ELR (cell line): ENCODE measurements around the gene MRPS12.
"Not testable (repeated sequence)": the region's sequence is repeated elsewhere in the genome, so short reads cannot be mapped to it uniquely, and the experiment has no call there.

Experiments used
- DNase-seq: peaks from one replicate; pipeline ENCODE4 v3.0.0-alpha.2; 2015; ENCODE audit warnings: low read depth

Gene MRPS12

DNA sequence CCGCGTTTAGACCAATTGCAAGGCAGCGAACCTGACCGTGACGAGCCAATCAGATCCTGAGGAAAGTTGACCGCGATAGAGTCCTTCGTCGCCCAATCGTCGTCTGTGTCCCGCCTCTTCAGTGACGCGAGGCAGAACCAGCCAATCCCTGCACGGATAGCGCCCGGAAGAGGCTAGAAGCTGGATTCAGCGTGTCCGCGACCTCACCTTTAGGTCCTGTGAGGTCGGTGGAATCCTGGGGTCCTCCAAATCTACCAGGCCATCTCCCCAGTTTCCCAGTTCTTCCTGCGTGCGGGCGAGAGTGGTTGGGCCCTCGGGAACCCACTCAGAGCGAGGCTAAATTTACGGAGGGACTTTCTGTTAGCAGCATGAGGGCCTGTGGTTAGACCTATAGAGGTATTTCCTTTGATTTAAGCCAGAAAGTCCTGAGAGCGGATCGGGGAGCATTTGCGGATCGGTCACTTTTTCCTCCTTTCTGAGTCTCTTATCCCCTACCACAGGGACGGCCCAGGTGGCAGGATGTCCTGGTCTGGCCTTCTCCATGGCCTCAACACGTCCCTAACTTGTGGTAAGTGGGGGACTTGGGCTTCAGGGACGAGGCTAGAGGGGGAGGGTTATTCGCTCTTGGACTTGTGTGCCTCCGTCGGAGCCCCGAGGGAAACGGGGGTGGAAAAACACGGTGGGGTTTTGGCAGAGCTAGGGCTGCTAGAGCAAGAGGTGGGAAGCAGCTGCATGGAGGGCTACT lies at the start of gene MRPS12:
Gene MRPS12 (plus strand): TSS at position 169 of the 745 bp plus-strand sequence. CDS start 351 bp downstream, at position 520.
- peak; percentile 99 for DNase-seq

GRCh38 chr19:38883286-38883685 lies 47.5 kb upstream of the MRPS12 start:
- DNase-seq: no peak

- not testable (repeated sequence) for DNase-seq
Measured at GRCh38 chr19:38884691-38885090, 46.1 kb upstream of the MRPS12 start.

GRCh38 chr19:38888876-38889275 lies 41.9 kb upstream of the MRPS12 start:
- DNase-seq: no peak

DNA sequence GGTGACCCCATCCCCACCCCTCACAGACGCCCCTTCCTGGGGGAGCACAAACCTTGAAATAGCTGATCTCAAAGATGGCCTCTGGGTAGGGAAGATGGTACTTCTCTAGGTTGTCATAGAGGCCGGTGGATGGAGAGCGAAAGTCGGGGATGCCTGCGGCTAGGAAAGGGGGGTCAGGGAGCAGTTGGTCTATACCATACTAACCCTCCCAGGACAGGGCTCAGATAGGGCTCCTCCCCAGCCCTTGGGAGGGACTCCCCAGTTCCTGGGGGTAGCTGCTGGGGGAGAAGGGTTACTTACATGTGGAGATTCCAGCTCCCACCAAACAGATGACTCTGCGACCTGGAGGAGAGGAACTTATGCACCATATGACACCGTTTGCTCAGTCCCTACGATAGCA lies 40.9 kb upstream of the MRPS12 start:
- DNase-seq: no peak

DNA sequence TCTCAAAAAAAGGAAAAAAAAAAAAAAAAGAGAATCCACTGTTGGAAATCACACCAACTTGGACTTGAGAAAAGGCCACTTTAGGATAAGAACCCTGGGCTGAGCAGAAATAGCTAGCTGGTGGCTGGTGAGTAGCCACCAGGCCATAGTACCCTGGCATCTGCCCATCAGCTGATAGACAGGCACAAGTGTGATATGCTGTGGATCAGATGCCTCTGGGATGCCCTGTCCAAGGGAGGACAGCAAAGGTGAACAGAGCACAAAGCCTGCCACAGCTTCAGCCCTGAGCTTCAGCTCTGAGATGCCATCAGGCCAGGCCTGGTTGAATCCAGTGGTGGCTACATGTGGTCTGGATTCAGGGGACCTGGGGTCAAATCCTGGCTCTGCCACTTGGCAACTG lies 40.1 kb upstream of the MRPS12 start:
- DNase-seq: no peak

DNA sequence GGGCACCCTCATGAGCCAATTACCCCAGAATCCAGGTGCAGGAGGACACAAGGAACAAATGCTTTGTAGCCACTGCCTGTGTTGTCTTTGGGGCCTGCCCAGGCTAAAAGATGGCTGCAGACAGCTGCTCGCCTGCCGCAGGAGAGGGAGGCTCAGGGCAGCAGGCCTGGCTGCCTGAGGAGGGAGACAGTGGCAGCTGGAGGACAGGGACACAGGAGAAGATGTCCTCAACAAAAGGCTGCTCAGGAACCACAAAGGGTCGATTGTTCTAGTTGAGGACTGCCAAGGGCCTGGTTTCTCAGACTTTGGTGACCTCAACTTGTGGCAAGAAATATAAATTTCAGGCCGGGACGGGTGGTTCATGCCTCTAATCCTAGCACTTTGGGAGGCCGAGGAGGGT lies 39.0 kb upstream of the MRPS12 start:
- no peak for DNase-seq

GRCh38 chr19:38892841-38893240 lies 37.9 kb upstream of the MRPS12 start:
- no peak for DNase-seq

DNA sequence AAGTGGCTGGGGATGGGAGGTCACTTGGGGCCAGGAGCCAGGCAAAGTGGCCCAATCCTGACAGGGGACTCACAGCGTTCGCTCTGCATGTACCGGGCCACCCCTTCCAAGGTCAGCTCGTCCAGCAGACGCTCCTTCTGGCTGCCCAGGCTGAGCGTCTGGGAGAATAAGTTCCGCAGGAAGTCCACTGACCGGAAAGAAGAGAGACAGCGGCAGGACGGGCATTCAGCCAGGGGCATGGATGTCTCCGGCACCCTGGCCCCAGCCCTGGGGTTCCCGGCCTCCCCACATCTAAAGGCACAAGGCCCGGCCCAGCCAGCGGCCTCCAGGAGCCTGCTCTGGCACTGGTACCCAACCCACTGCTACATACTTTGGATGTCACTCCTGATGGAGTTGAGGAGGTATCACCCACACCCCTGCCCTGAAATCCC lies 37.4 kb upstream of the MRPS12 start:
- no peak for DNase-seq

DNA sequence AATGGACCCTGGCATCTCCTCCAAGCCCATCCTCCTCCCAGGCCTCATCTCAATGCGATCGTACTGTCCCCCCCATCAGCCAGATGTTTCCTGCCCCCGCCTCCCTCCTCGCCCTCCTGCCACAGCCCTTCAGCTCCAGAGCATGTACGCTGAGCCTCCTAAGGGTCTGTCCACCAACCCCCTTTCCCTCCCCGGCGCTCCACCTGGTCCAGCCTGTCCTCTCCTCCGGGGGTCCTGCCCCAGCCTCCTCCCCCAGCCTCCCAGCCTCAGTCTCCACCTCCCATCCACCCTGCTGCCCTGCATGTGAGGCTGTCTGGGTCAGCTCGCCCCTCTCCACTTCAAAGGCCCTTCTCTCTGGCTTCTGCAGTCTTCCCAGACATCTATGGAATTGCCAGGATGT lies 35.8 kb upstream of the MRPS12 start:
- no peak for DNase-seq

DNA sequence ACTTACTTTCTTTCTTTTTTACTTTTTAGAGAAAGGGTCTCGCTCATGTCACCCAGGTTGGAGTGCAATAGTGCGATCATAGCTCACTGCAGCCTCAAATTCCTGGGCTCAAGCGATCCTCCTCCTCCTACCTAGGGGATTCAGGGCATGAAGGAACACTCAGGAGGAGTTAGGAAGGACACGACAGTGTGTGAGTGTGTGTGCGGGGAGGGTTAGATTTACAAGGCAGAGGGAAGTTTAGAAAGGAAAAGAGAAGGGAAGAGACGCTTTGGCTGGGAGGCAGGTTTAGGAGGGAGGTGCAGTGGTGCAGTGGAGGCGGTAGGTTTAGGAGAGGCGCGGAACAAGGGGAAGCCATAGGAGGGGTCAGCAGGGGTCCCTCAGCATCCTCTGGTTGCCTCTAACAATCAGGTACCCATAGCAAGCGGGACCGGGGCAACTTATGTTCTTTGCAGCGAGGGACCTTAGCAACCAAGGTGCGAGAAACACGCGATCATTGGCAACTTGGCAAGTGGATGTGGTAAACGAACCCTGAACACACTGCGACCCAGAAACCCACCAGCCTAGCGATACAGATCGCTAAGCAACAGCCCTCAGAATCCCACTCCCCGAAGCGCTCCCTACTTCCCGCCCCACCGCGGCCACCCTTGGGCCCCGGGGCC lies 31.8 kb upstream of the MRPS12 start:
- peak; percentile 40 for DNase-seq

- DNase-seq: peak; percentile 100
Measured at GRCh38 chr19:38899447-38900201, 31.1 kb upstream of the MRPS12 start, which contains the start of the genes NFKBIB and SIRT2. NFKBIB (plus strand) TSS chr19:38899969; CDS start chr19:38900033, 64 bp downstream. SIRT2 (minus strand) TSS chr19:38899618; CDS start chr19:38899521, 97 bp downstream.

- DNase-seq: no peak
Measured at GRCh38 chr19:38900202-38900629, 30.5 kb upstream of the MRPS12 start.

DNA sequence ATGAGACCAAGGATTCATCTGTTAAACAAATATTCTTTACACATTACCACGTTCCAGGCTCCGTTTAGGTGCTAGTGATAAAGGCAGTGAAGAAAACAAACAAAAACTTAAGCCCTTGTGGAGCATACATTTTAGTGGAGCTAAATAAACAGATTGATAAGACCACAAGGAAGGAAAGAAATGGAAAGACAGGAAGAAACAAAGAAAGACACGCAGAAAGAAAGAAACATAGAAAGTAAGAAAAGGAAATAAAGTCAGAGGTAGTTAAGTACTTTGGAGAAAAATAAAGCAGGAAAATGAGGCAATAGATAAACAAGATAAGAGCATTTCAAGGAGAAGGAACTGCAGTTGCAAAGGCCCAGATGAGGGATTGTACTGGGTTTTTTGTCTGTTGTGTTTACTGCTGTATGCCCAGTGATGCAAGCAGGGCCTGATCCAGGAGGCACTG lies 30.0 kb upstream of the MRPS12 start:
- DNase-seq: no peak

- DNase-seq: no peak
Measured at GRCh38 chr19:38901683-38902082, 29.1 kb upstream of the MRPS12 start.

GRCh38 chr19:38904581-38905539 lies 25.9 kb upstream of the MRPS12 start:
- DNase-seq: no peak

DNA sequence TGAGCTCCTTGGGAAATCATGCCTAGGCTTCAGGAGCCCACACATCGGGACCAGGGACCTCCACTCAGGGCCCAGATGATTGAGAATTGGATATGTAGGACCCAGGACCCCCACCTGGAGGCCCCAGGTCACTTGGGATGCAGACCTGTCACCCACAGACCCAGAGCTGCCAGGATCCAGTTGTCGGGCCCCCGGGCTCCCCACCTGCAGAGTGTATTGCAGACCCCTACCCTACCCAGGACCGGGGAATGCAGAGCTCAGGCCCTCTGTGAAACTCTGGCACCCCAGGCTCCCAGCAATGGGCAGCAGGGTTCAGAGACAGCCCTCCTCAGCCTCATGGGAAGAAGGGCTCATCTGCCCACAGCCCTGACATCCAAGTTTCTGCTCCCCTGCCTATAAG lies 25.1 kb upstream of the MRPS12 start:
- no peak for DNase-seq

GRCh38 chr19:38907227-38907626 lies 23.5 kb upstream of the MRPS12 start:
- DNase-seq: no peak

DNA sequence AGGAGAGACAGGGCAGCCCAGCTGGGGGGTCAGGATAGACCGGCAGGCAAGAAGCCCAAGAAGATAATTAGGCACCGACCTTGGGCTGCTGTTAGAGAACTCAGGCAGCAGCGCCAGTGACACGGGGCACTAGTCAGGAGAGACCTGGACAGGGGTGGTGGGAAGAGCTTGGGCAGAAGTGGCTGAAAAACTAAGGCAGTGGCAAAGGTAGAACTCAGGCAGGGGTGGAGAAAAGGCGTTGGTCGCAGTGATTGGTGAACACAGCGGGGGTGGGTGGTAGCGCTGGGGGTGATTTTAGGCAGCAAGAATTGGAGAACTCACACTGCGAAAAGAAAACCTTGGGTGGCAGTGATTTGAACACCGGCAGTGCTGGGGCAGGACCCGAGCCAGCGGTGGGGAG lies 23.1 kb upstream of the MRPS12 start:
- no peak for DNase-seq

DNA sequence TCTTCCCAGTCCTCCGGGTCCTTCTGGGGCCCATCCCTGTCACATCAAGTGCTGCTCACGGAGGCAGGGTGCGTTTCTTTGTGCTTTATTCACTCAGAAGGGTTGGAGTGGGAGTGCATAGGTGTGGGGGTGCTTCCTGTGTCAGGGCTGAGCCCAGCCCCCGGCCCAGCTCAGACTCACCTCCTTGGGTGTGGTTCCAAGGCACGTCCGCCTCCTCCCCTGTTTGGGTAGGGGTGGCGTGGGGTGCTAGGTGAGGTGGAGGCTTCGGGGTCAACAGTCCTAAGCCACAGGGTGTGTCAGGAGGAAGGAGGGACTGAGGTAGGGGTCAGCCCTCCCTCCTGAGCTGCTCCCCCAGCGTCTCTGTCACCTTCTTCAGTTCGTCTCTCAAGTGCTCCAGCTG lies 21.8 kb upstream of the MRPS12 start:
- DNase-seq: no peak

GRCh38 chr19:38910488-38910887 lies 20.3 kb upstream of the MRPS12 start:
- no peak for DNase-seq
